Subcutaneous abdominal adipose tissue (tissue), 5 donors: ENCODE measurements around the gene ANKRD22.
"Not testable (repeated sequence)": the region's sequence is repeated elsewhere in the genome, so short reads cannot be mapped to it uniquely, and the experiment has no call there.

Experiments used
- H3K27ac ChIP-seq: one replicate; pipeline ENCODE4 v1.7.0; 2013; ENCODE audit warnings: low read depth, mild to moderate bottlenecking, inconsistent platforms, low read length, moderate library complexity
- H3K27me3 ChIP-seq, 5 donors: one replicate each; pipeline ENCODE4 v1.7.0; 2013; ENCODE audit warnings: low read length in 5 of 5, inconsistent platforms in 1 of 5; ENCODE audit not compliant: control insufficient read depth in 5 of 5, insufficient read depth in 4 of 5
- H3K36me3 ChIP-seq, 5 donors: one replicate each; pipeline ENCODE4 v1.7.0; 2013; ENCODE audit warnings: low read length in 5 of 5; ENCODE audit not compliant: control insufficient read depth in 5 of 5, insufficient read depth in 5 of 5
- H3K4me1 ChIP-seq, 5 donors: one replicate each; pipeline ENCODE4 v1.7.0; 2013; ENCODE audit warnings: low read length in 5 of 5, mild to moderate bottlenecking in 3 of 5, moderate library complexity in 1 of 5; ENCODE audit not compliant: control insufficient read depth in 5 of 5, insufficient read depth in 5 of 5
- H3K4me3 ChIP-seq, 5 donors: one replicate each; pipeline ENCODE4 v1.7.0; 2013; ENCODE audit warnings: low read length in 5 of 5, low read depth in 1 of 5
- H3K9ac ChIP-seq, 5 donors: one replicate each; pipeline ENCODE4 v1.7.0; 2013; ENCODE audit warnings: low read length in 5 of 5, mild to moderate bottlenecking in 4 of 5, moderate library complexity in 3 of 5
- H3K9me3 ChIP-seq, 5 donors: one replicate each; pipeline ENCODE4 v1.7.0; 2013; ENCODE audit warnings: low read length in 5 of 5; ENCODE audit not compliant: control insufficient read depth in 5 of 5
- donor health status: healthy.
- donor health status: healthy.
- donor health status: healthy.
- donor health status: healthy.
- donor health status: healthy.

Gene ANKRD22

DNA sequence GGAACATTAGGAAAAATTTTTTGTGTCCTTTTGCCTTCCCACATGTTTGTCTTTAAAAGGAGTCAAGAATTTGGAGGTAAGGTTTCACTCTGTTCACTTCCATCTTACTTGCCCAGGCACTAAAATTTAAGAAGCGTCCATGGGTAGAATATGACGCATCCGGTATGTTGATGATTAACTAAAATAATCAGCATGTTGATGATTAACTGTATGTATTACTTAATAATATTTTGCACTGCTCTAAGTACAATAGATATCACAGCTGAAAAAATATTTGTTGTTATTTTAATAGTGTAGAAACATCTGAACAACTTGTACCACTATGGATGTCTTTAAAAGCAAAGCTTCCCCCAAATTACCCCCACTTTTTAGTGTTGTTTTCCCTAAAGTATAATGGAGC, 11.5 kb downstream of the ANKRD22 start:
- H3K4me1 ChIP-seq, result no peaks in the 10 kb centered on the region
- H3K36me3 ChIP-seq, result no peaks in the 10 kb centered on the region
- no peaks in the 10 kb centered on the region for H3K27me3 ChIP-seq
- H3K4me3 ChIP-seq, result no peak overlapping the region
- no peak overlapping the region for H3K27ac ChIP-seq
- no peaks in the 10 kb centered on the region for H3K9me3 ChIP-seq
- H3K9ac ChIP-seq, result no peak overlapping the region

DNA sequence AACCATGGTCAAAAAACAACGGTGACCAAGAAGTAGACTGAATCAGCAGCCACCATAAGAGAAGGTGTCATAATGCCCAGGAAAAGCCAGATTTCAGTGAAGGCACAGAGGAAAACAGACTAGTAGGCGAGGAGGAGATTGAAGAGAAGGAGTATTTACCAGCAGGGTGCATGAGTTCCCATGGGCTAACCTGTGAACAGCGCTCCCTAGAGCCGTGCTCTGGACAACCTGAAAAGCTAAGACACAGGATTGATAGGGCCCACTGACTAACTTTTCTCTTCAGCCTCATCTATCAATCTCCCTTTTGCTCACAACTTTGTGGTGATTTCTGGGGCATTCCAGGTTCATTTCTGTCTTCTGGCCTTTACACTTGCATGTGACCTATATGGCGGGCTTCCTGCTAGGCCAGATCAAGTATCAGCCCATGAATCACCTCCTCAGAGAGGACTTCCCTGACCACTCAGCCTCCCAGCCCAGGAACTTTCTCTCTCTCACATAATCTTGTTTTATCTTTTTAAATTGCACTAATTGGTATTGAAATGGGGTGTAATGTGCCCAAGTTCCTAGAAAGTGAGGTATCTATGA, 12.8 kb downstream of the ANKRD22 start:
- Histone ChIP-seq H3K36me3 (no peaks in the 10 kb centered on the region), H3K27ac (no peak overlapping the region), H3K9me3 (no peaks in the 10 kb centered on the region), H3K4me1 (no peaks in the 10 kb centered on the region), H3K4me3 (no peak overlapping the region), H3K9ac (no peak overlapping the region), H3K27me3 (no peaks in the 10 kb centered on the region)

DNA sequence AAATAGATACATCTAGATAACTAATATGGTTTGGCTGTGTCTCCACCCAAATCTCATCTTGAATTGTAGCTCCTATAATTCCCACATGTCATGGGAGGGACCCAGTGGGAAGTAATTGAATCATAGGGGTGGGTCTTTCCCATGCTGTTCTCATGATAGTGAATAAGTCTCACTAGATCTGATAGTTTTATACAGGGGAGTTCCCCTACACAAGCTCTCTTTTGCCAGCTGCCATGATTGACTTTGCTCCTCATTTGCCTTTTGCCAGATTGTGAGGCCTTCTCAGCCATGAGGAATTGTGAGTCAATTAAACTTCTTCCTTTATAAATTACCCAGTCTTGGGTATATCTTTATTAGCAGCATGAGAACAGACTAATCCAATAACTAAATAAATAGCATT, 14.0 kb downstream of the ANKRD22 start:
- not testable (repeated sequence) for H3K4me1 ChIP-seq, H3K36me3 ChIP-seq, H3K9ac ChIP-seq

DNA sequence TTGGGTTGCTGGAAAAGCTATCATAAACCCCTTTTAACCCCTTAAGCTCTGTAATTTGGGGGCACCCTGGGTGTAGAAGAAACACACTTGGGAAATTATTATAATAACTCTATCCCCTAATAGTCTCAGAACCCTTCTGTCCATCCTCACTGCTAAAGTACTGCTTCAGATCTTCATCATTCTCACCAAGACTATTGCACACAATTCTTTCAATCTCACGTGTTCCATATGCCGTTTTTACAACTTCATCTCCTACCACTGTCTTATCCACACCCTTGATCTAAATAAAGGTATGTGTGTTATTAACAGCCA, 15.8 kb downstream of the ANKRD22 start:
- no peak overlapping the region for H3K9ac ChIP-seq
- no peak overlapping the region for H3K27ac ChIP-seq
- H3K4me1 ChIP-seq, result no peaks in the 10 kb centered on the region
- no peaks in the 10 kb centered on the region for H3K27me3 ChIP-seq
- H3K9me3 ChIP-seq, result no peaks in the 10 kb centered on the region
- no peak overlapping the region for H3K4me3 ChIP-seq
- H3K36me3 ChIP-seq, result no peaks in the 10 kb centered on the region

More for the DNA sequence above, 14.0 kb downstream of the ANKRD22 start:
- not testable (repeated sequence) for H3K4me3 ChIP-seq, H3K9me3 ChIP-seq, H3K27ac ChIP-seq, H3K27me3 ChIP-seq

DNA sequence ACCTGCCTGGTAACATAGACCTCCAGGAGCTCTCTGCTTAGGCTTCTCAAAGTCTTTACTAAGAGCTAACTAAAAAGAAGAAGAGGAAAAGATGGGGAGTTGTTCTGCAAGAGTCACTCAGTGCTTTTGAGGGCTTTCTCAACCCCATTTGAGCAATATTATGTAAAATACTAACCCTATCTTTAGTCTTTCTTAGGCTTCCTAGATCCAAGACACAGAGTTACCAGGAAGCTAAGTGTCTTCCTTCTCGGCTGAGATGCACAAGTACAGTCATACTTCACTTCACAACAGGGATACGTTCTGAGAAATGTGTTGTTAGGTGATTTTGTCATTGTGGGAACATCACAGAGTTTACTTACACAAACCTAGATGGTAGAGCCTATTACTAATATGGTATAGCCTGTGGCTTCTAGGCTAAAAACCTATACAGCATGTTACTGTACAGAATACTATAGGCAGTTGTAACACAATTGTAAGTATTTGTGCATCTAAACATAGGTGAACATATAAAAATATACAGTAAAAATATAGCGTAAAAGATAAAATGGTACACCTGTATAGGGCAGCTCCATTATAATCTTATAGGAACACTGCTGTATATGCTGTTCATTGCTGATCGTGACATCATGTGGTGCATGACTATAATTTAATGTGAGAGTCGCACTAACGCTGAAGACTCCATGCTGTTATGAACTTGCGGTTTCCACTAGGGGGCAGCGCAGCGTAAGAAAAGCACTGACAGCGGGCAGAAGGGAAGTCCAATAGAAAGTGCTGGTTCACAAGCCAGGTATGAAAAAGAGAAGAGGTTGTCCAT, 16.3 kb downstream of the ANKRD22 start:
- no peak overlapping the region for H3K4me3 ChIP-seq
- H3K9ac ChIP-seq, result no peak overlapping the region
- H3K27me3 ChIP-seq, result no peaks in the 10 kb centered on the region
- no peaks in the 10 kb centered on the region for H3K9me3 ChIP-seq
- H3K36me3 ChIP-seq, result no peaks in the 10 kb centered on the region
- no peak overlapping the region for H3K27ac ChIP-seq
- no peaks in the 10 kb centered on the region for H3K4me1 ChIP-seq

DNA sequence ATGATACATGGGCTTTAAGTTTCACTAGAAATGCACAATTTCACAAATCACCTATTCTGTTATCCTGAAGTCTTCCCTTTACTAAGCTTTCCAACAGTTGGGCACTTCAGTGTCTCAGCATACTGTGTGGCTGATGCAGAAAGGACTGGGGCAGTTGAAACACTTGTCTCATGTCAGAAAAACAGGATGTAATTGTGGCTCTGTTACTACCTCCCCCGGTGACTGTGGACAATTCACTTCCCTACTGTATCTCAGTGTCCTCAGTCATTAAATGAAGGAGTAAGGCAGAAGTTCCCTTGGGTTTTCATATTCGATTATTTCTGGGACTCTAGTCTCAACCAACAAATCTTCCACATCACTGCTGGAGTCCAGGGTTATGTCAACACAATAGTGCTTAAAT, 17.9 kb downstream of the ANKRD22 start:
- Histone ChIP-seq H3K4me1 (no peaks in the 10 kb centered on the region), H3K36me3 (no peaks in the 10 kb centered on the region), H3K27me3 (no peaks in the 10 kb centered on the region), H3K4me3 (no peak overlapping the region), H3K27ac (no peak overlapping the region), H3K9me3 (no peaks in the 10 kb centered on the region), H3K9ac (no peak overlapping the region)

DNA sequence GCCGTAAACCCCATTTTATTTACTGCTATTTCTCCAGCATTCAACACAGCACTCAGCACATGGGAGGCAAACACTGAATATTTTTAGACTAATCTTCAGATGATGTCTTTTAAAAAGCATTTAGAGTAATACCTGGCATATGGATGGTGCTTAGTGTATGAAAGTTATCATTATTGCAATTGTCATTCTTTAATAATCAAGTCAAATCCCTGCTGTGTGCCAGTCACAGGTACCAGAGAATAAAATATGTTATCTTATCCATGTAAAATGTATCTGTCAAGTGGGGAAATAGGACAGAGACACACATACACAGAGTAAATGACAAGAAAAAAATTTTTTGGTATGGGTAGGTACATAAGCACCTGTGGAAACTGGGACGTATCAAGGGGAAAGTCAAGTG, 18.5 kb downstream of the ANKRD22 start:
- Histone ChIP-seq H3K36me3 (no peaks in the 10 kb centered on the region), H3K9ac (no peak overlapping the region), H3K27me3 (no peaks in the 10 kb centered on the region), H3K4me1 (no peaks in the 10 kb centered on the region), H3K4me3 (no peak overlapping the region), H3K27ac (no peak overlapping the region), H3K9me3 (no peaks in the 10 kb centered on the region)

DNA sequence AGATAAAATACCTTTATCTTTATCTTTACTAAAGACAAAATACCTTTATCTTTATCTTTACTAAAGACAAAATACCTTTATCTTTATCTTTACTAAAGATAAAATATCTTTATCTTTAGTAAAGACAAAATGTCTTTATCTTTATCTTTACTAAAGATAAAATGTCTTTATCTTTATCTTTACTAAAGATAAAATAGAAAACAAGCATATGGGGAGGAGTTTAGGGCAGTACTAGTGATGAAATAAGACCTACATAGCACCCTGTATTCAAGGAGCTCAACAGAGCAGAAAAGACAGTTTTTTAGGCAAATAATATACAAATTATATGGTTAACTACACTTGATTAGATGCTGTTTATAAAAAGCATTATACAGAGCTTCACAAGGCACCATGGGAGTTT, 19.3 kb downstream of the ANKRD22 start:
- Histone ChIP-seq H3K9ac (no peak overlapping the region), H3K9me3 (no peaks in the 10 kb centered on the region), H3K4me1 (no peaks in the 10 kb centered on the region), H3K36me3 (no peaks in the 10 kb centered on the region), H3K27ac (no peak overlapping the region), H3K27me3 (no peaks in the 10 kb centered on the region), H3K4me3 (no peak overlapping the region)

DNA sequence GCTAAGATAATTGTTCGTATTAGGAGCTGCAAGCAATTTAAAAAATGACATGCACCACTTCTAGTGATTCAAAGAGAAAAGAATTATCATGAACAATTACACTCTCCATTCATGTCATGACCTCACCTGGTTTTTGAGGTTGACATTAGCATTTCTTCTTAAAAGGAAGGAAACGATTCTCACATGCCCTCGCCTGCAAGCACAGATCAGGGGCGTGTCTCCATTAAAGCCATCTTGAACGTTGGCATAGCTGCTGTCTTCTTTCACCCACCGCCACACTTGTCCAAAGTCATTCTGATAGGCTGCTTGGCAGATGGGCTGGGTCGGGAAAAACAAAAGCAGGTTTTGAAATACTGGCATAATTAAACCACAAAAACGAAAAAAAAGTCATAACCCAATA, 19.9 kb downstream of the ANKRD22 start:
- Histone ChIP-seq H3K4me1 (no peaks in the 10 kb centered on the region), H3K9ac (no peak overlapping the region), H3K4me3 (no peak overlapping the region)

DNA sequence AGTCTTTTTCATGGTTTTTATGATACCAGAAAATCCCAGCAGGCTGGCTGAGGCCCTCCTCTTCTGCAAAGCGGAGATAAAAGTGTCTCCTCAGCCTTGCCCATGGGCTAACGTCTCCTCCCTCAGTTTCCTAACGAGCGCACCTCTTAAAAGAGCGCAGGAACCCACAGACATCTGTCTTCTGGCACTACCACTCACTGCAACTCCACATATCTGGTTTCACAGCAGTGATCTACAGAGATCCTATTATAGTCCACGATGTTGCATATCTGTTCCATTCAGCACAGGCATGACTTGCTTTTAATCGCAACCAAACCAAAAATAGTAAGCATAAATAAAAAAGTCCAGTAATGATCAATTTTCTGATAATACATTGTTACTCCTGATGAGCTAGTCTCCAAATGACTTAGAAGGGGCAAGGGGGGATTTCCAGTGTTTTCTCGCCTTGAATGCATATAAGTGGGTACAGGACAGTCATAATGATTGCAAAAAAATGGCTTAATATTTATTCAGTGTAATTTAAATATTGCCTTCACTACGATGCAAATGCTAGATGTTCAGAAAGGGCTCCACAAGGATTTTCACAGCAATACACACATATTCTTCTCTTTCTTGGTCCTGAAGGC, 20.9 kb downstream of the ANKRD22 start:
- Histone ChIP-seq H3K9ac (no peak overlapping the region), H3K9me3 (no peaks in the 10 kb centered on the region), H3K27ac (no peak overlapping the region), H3K4me3 (no peak overlapping the region), H3K27me3 (no peaks in the 10 kb centered on the region), H3K36me3 (no peaks in the 10 kb centered on the region), H3K4me1 (no peaks in the 10 kb centered on the region)

More for the DNA sequence above, 19.9 kb downstream of the ANKRD22 start:
- H3K27me3 ChIP-seq, result no peaks in the 10 kb centered on the region
- no peak overlapping the region for H3K27ac ChIP-seq
- H3K9me3 ChIP-seq, result no peaks in the 10 kb centered on the region
- H3K36me3 ChIP-seq, result no peaks in the 10 kb centered on the region
